T-helper 2 cell treated with Interferon-gamma antibody and Interleukin-4, amounts not matched to agents 5 μg/mL and 100 μg/mL, for 36 hours (primary cell): ENCODE data around the gene SOCS4.
"Not testable (repeated sequence)": the region's sequence is repeated elsewhere in the genome, so short reads cannot be mapped to it uniquely, and the experiment has no call there.

Experiments
- DNase-seq: peaks from one replicate; pipeline ENCODE4 v3.0.0; 2021; ENCODE audit warnings: low spot score
- H3K27ac Mint-ChIP-seq: one replicate; pipeline ENCODE4 v1.8.0; 2021; ENCODE audit warnings: mild to moderate bottlenecking, mixed read lengths
- H3K27me3 Mint-ChIP-seq: one replicate; pipeline ENCODE4 v1.8.0; 2021; ENCODE audit warnings: low read depth, mixed read lengths
- H3K36me3 Mint-ChIP-seq: one replicate; pipeline ENCODE4 v1.8.0; 2021; ENCODE audit warnings: low read depth, mixed read lengths
- H3K4me1 Mint-ChIP-seq: one replicate; pipeline ENCODE4 v1.8.0; 2021; ENCODE audit warnings: low read depth, mixed read lengths
- H3K4me3 Mint-ChIP-seq: one replicate; pipeline ENCODE4 v1.8.0; 2022; ENCODE audit warnings: mild to moderate bottlenecking, moderate library complexity, mixed read lengths
- H3K9me3 Mint-ChIP-seq: one replicate; pipeline ENCODE4 v1.8.0; 2021; ENCODE audit warnings: mixed read lengths

SOCS4 gene, protein sequence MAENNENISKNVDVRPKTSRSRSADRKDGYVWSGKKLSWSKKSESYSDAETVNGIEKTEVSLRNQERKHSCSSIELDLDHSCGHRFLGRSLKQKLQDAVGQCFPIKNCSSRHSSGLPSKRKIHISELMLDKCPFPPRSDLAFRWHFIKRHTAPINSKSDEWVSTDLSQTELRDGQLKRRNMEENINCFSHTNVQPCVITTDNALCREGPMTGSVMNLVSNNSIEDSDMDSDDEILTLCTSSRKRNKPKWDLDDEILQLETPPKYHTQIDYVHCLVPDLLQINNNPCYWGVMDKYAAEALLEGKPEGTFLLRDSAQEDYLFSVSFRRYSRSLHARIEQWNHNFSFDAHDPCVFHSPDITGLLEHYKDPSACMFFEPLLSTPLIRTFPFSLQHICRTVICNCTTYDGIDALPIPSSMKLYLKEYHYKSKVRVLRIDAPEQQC

GRCh38 chr14:55026793-55027561 is at the start of gene SOCS4, which contains the start of gene WDHD1:
SOCS4 (plus strand) TSS chr14:55027236; CDS start chr14:55043042, 15,806 bp downstream.
WDHD1 (minus strand) TSS chr14:55027099; CDS start chr14:55026787, 312 bp downstream.
- DNase-seq, result peak; percentile 99
- Mint-ChIP-seq H3K36me3 (peaks cover 19% of the 10 kb centered on the region), H3K4me1 (peaks cover 42% of the 10 kb centered on the region), H3K4me3 (peak within 1 kb of the TSS; percentile 88), H3K9me3 (no peaks in the 10 kb centered on the region), H3K27me3 (no peaks in the 10 kb centered on the region), H3K27ac (peak within 1 kb of the TSS; percentile 97)

DNA sequence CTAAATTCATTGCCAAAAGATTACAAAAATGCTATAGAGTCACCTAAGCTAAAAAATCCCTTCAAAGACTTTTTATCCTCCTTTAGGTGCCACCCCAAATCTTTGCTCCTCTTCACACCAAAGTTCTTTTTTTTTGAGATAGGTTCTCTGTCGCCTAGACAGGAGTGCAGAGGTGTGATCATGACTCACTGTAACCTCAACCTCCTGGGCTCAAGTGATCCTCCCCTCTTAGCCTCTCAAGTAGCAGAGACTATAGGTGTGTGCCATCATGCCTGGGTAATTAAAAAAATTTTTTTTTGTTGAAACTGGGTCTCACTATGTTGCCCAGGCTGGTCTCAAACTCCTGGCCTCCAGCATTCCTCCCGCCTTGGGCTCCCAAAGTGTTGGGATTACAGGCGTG is 48.0 kb upstream of the SOCS4 start:
- Mint-ChIP-seq H3K9me3 (no peaks in the 10 kb centered on the region), H3K4me3 (no peak overlapping the region), H3K4me1 (peaks cover 10% of the 10 kb centered on the region), H3K27ac (no peak overlapping the region), H3K27me3 (no peaks in the 10 kb centered on the region), H3K36me3 (peaks cover 29% of the 10 kb centered on the region)
- no peak for DNase-seq

DNA sequence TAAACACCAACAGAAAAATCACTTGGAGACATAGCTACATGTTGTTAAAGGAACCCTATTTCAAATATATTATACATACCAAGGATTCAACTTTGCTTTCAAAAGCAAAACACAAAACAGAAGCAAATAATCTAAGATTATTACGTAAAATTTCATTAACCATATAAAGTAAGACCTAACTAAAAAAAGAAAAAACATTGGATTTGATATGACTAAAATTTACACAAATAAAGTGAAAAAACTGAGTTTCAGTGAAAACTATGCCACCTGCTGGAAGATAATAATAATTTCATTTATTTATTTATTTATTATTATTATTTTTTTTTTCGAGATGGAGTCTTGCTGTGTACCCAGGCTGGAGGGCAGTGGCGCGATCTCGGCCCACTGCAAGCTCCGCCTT is 45.3 kb upstream of the SOCS4 start:
- DNase-seq, result no peak
- H3K27me3 Mint-ChIP-seq, result no peaks in the 10 kb centered on the region

GRCh38 chr14:54985156-54985555 is 41.9 kb upstream of the SOCS4 start:
- peaks cover 48% of the 10 kb centered on the region for H3K36me3 Mint-ChIP-seq
- H3K4me1 Mint-ChIP-seq, result no peaks in the 10 kb centered on the region
- no peak overlapping the region for H3K27ac Mint-ChIP-seq
- H3K27me3 Mint-ChIP-seq, result no peaks in the 10 kb centered on the region
- no peak for DNase-seq
- H3K4me3 Mint-ChIP-seq, result no peak overlapping the region
- H3K9me3 Mint-ChIP-seq, result peaks cover 5% of the 10 kb centered on the region

More for the DNA sequence above, 45.3 kb upstream of the SOCS4 start:
- Mint-ChIP-seq H3K9me3 (peaks cover 5% of the 10 kb centered on the region), H3K27ac (no peak overlapping the region), H3K4me3 (no peak overlapping the region), H3K4me1 (peaks cover 3% of the 10 kb centered on the region), H3K36me3 (peaks cover 49% of the 10 kb centered on the region)

DNA sequence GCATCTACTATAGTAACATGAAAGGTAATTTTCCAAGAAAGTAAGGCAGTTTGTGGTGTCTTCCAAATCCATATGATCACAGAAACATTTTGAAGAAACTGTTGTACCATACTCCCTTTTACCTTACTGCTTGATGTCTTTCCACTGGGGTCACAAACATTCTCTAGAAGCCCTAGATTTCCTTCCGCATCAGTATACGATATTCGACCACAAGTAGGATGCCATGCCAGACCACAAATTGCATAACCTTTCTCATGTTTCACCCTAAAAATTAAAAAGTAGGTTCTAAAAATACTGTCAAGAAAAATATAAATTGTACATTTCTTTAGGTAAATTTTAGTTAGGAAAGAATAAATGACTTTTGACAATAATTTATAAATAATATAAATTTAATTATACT is 26.7 kb upstream of the SOCS4 start:
- Mint-ChIP-seq H3K4me3 (no peak overlapping the region), H3K4me1 (peaks cover 7% of the 10 kb centered on the region), H3K27me3 (no peaks in the 10 kb centered on the region), H3K9me3 (no peaks in the 10 kb centered on the region), H3K27ac (no peak overlapping the region), H3K36me3 (peaks cover 44% of the 10 kb centered on the region)
- no peak for DNase-seq

DNA sequence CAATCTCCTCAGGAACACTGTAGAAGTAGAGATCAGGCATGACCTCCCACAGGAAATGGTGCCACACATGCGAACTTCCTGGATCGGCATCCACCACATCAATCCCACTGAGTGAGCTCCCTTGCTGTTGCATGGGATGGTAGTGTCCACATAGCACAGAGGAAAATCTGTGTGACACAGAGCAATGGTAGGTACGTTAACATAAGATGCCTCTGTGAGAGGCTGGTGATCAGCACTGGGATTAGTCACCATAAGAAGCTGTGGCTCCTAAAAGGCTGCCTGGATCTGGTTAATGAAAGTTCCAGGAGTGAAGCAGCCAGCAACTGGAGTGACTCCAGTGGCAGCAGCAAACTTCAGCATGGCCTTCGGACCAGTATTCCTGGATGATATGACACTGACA is 22.0 kb upstream of the SOCS4 start:
- Mint-ChIP-seq H3K36me3 (peaks cover 54% of the 10 kb centered on the region), H3K4me1 (peaks cover 9% of the 10 kb centered on the region), H3K9me3 (no peaks in the 10 kb centered on the region), H3K27me3 (no peaks in the 10 kb centered on the region), H3K4me3 (no peak overlapping the region), H3K27ac (no peak overlapping the region)
- no peak for DNase-seq

- no peaks in the 10 kb centered on the region for H3K27me3 Mint-ChIP-seq
- no peak for DNase-seq
- H3K9me3 Mint-ChIP-seq, result no peaks in the 10 kb centered on the region
- H3K36me3 Mint-ChIP-seq, result peaks cover 47% of the 10 kb centered on the region
- H3K4me1 Mint-ChIP-seq, result peaks cover 6% of the 10 kb centered on the region
- no peak overlapping the region for H3K27ac Mint-ChIP-seq
- H3K4me3 Mint-ChIP-seq, result no peak overlapping the region
These were observed 12.0 kb upstream of the SOCS4 start for GRCh38 chr14:55015006-55015405.

DNA sequence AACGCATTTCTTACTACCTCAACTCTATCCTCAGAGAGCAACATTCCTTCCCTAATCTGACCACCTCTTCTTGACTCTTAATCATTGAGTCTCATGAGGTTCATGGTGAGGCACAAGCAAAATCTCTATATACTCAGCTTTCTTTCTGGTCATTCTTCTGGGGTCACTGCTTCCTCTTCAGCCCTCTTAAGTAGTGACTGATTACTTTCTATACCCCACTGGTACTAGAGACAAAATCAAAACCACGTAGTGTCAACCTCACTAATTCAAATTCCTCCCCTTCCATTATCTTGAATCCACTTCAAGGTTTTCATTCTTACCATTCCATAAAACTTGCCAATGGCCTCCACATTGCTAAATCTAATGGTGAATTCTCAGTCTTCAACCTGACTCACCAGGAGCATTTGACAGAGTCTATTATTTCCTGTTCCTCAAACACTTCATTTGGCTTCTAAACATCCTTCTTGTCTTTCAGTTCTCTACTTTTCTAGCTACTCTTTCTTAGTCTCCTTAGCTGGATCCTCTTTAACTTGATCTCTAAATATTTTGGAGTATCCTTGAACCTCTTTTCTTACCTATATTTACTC is 7.0 kb upstream of the SOCS4 start:
- Mint-ChIP-seq H3K27me3 (no peaks in the 10 kb centered on the region), H3K4me1 (peaks cover 16% of the 10 kb centered on the region), H3K4me3 (no peak overlapping the region), H3K36me3 (peaks cover 36% of the 10 kb centered on the region), H3K27ac (no peak overlapping the region), H3K9me3 (no peaks in the 10 kb centered on the region)
- no peak for DNase-seq

DNA sequence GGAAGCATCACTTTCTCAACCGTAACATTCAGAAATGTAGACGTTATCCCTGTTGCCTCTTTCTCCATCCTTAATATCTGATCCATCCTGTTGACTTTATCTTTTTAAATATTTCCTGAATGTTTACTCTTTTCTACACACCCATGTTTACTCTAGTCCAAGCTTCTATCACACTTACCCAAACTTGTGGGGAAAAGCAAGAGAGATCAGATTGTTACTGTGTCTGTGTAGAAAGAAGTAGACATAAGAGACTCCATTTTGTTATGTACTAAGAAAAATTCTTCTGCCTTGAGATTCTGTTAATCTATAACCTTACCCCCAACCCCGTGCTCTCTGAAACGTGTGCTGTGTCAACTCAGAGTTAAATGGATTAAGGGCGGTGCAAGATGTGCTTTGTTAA is 2.7 kb upstream of the SOCS4 start:
- H3K27ac Mint-ChIP-seq, DNase-seq: not testable (repeated sequence)
- peaks cover 38% of the 10 kb centered on the region for H3K4me1 Mint-ChIP-seq

GRCh38 chr14:55025948-55026347 is 1.1 kb upstream of the SOCS4 start:
- Mint-ChIP-seq H3K36me3 (peaks cover 23% of the 10 kb centered on the region), H3K27ac (peak overlapping the region; percentile 97), H3K9me3 (no peaks in the 10 kb centered on the region), H3K4me1 (peaks cover 40% of the 10 kb centered on the region), H3K27me3 (no peaks in the 10 kb centered on the region), H3K4me3 (peak overlapping the region; percentile 88)
- no peak for DNase-seq

More for the DNA sequence above, 2.7 kb upstream of the SOCS4 start:
- not testable (repeated sequence) for H3K27me3 Mint-ChIP-seq, H3K9me3 Mint-ChIP-seq, H3K4me3 Mint-ChIP-seq
- peaks cover 30% of the 10 kb centered on the region for H3K36me3 Mint-ChIP-seq

DNA sequence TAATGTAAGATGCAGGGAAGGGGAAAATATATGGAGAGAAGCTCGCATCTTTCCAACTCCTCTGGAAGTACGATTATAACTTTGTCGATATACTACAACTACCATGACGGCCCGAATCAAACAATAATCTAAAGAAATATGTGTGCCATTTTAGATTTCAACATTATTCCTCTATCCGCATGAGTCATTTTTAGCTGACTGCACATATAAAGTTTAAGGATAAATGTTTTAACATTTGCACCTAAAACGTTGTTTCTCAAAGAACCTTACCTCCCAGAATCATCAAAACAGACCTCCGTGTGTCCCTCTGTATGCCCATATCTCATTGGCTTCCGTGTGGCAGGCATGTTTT is 619 bp upstream of the SOCS4 start:
- DNase-seq, result no peak
- Mint-ChIP-seq H3K9me3 (no peaks in the 10 kb centered on the region), H3K27me3 (no peaks in the 10 kb centered on the region), H3K4me3 (peak overlapping the region; percentile 88), H3K27ac (peak overlapping the region; percentile 97), H3K36me3 (peaks cover 21% of the 10 kb centered on the region), H3K4me1 (peaks cover 41% of the 10 kb centered on the region)

GRCh38 chr14:55028066-55028465 is 1.0 kb downstream of the SOCS4 start:
- Mint-ChIP-seq H3K27ac (peak overlapping the region; percentile 97), H3K4me1 (peaks cover 42% of the 10 kb centered on the region), H3K4me3 (peak overlapping the region; percentile 88), H3K36me3 (peaks cover 23% of the 10 kb centered on the region), H3K27me3 (no peaks in the 10 kb centered on the region), H3K9me3 (no peaks in the 10 kb centered on the region)
- no peak for DNase-seq

DNA sequence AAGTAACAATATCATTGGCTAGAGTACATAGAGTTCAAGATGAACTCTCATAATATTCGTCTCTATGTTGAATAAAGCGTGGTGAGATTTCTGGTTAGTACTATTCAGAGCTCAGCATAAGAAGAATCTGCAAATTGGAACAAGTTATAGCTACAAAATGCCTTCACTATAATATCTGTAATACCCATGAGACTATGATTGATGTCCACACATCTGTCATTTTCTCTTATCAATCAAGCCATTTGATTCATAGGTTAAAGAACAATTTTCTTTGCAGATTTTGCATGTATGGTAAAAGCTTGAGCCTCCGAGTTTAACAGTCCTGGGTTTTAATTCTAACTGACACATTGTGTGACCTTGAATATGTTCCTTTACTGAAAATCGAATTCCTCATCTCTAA is 1.4 kb downstream of the SOCS4 start:
- Mint-ChIP-seq H3K36me3 (peaks cover 23% of the 10 kb centered on the region), H3K4me1 (peaks cover 40% of the 10 kb centered on the region), H3K27ac (peak overlapping the region; percentile 97), H3K27me3 (no peaks in the 10 kb centered on the region), H3K4me3 (peak overlapping the region; percentile 88), H3K9me3 (no peaks in the 10 kb centered on the region)
- no peak for DNase-seq

- Mint-ChIP-seq H3K27ac (no peak overlapping the region), H3K4me3 (no peak overlapping the region), H3K4me1 (peaks cover 27% of the 10 kb centered on the region), H3K36me3 (peaks cover 28% of the 10 kb centered on the region), H3K27me3 (no peaks in the 10 kb centered on the region), H3K9me3 (no peaks in the 10 kb centered on the region)
- DNase-seq, result no peak
These were observed 4.2 kb downstream of the SOCS4 start for GRCh38 chr14:55031190-55031589.
